Tibial artery (tissue), 4 donors: Measurements from ENCODE around the gene SLC6A6.

ENCODE experiments used
- DNase-seq, 2 donors: peaks; one replicate each; pipeline ENCODE4 v3.0.0-alpha.2; 2019
- H3K27ac ChIP-seq, 2 donors: fragments of 200-600 bp; sonication (generic) in 1 of 2; 1 replicate in 1 of 2; 2 replicates in 1 of 2; pipeline ENCODE4 v1.5.1; 2018 to 2019; ENCODE audit warnings: mild to moderate bottlenecking in 1 of 2
- H3K27me3 ChIP-seq, 2 donors: fragments of 200-600 bp; sonication (generic) in 1 of 2; one replicate each; pipeline versions ENCODE4 v1.5.1 to v1.6.0; 2016 to 2019
- H3K36me3 ChIP-seq, 3 donors: fragments of 200-600 bp; sonication (generic) in 2 of 3; one replicate each; pipeline ENCODE4 v1.5.1; 2016 to 2019; ENCODE audit warnings: mild to moderate bottlenecking in 2 of 3
- H3K4me1 ChIP-seq, 4 donors: fragments of 200-600 bp; sonication (generic) in 2 of 4; 1 replicate in 3 of 4; 2 replicates in 1 of 4; pipeline ENCODE4 v1.5.1; 2016 to 2019
- H3K4me3 ChIP-seq, 2 donors: fragments of 200-600 bp; sonication (generic) in 1 of 2; 1 replicate in 1 of 2; 2 replicates in 1 of 2; pipeline ENCODE4 v1.5.1; 2018 to 2019; ENCODE audit warnings: mild to moderate bottlenecking in 2 of 2
- H3K9me3 ChIP-seq, 3 donors: fragments of 200-600 bp; sonication (generic) in 1 of 3; one replicate each; pipeline ENCODE4 v1.5.1; 2016 to 2019
- CTCF ChIP-seq, 2 experiments: fragments of 200-600 bp in 1 of 2; fragments of 450-650 bp in 1 of 2; IDR thresholded peaks; one replicate each; pipeline ENCODE4 v1.5.1; 2017 to 2019; ENCODE audit warnings: antibody characterized with exemption in 2 of 2, mild to moderate bottlenecking in 1 of 2, moderate library complexity in 1 of 2
- intact Hi-C: fragments of 100-400 bp; cut with DNase I; formaldehyde crosslinking; loops from one replicate; pipeline ENCODE4 v1.15.0; 2023; ENCODE audit warnings: low total_unique reads

SLC6A6 gene

DNA sequence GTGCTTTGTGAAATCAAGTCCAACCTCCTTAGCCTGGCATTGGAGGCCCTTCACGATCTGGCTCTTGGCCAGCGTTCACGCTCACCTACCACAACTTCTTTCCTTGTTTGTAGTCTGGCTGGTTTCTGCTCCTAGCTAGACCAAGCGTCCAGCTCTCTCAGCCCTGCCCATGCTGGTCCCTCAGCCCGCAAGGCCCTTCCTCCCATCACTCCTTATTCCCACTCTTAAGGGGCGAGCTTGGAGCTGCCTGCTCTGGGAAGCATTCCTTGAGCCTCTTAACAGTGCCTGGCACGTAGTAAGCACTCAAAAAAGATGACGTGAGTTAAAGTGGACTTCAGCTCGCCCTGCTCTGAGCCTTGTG is 8.7 kb downstream of the SLC6A6 start:
- intact Hi-C loops: no loop called here
- Histone ChIP-seq H3K4me1 (peaks cover 0 to 32% (median 19%) of the 10 kb centered on the region in 4 donors), H3K27me3 (no peaks in the 10 kb centered on the region), H3K36me3 (peaks cover 0 to 5% (median 0%) of the 10 kb centered on the region in 3 donors), H3K9me3 (no peaks in the 10 kb centered on the region), H3K27ac (no peak overlapping the region), H3K4me3 (no peak overlapping the region)
- no peak for DNase-seq
- no peak for TF ChIP-seq CTCF (IDR thresholded peaks at IDR 0.05)

DNA sequence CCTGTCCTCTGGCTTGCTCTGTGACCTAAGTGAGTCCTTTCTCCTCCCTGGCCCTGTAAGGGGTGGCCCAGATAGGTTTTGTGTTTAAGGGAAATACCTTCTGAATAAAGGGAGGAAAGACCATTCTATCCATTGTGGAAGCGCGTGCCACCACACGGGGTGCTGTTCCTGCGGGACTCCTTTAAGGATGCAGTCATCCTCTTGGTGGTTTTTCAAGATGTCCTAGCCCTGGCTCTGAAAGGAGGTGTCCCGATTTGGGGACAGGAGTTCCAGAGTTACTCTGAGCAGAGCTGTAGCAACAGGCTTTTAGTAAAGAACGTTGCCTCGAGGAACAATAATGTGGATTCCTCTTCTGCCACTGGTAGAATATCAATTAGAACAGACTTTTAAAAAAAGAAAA is 9.6 kb downstream of the SLC6A6 start:
- H3K4me1 ChIP-seq: peaks cover 0 to 29% (median 19%) of the 10 kb centered on the region in 4 donors

DNA sequence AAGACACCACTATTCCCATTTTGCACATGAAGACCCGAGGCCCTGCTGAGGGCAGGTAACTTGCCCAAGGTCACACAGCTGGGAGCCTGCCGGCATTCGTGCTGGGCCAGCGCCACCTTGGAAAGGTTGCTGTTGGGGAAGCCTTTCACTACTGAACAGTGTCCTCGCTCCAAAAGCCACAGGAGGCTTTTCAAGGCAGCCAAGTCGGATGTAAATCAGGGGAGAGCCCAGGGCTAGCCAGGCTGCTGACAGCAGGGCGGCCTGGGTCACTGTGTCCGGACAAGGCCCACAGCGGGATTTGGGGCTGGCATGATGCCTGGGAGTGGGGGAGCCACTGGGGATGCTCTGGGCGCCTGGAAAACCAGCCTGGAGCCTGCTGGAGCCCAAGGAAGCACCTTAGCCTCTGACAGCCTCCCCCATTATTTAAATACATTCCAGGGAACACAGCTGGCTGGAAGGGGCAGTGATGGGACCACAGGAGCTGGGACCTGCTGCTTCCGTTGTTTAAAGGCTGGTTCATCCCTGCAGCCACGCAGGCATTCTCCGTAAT is 10.5 kb downstream of the SLC6A6 start:
- Histone ChIP-seq H3K9me3 (no peaks in the 10 kb centered on the region), H3K4me3 (no peak overlapping the region), H3K4me1 (peaks cover 0 to 29% (median 19%) of the 10 kb centered on the region in 4 donors), H3K27ac (no peak overlapping the region), H3K36me3 (peaks cover 4 to 21% (median 8%) of the 10 kb centered on the region in 3 donors), H3K27me3 (no peaks in the 10 kb centered on the region)
- intact Hi-C loops: no loop called here
- no peak for TF ChIP-seq CTCF (IDR thresholded peaks at IDR 0.05)
- DNase-seq: no peak

More for the DNA sequence above, 9.6 kb downstream of the SLC6A6 start:
- no peaks in the 10 kb centered on the region for H3K9me3 ChIP-seq
- H3K4me3 ChIP-seq: no peak overlapping the region
- peaks cover 1 to 12% (median 8%) of the 10 kb centered on the region in 3 donors for H3K36me3 ChIP-seq
- intact Hi-C loops: no loop called here
- H3K27ac ChIP-seq: no peak overlapping the region
- TF ChIP-seq CTCF (IDR thresholded peaks at IDR 0.05): no peak
- no peaks in the 10 kb centered on the region for H3K27me3 ChIP-seq
- DNase-seq: no peak

- no peak overlapping the region for H3K27ac ChIP-seq
These were observed 11.1 kb downstream of the SLC6A6 start for GRCh38 chr3:14413381-14414071.

GRCh38 chr3:14414846-14415464 is 12.5 kb downstream of the SLC6A6 start:
- TF ChIP-seq CTCF (IDR thresholded peaks at IDR 0.05): no peak
- Histone ChIP-seq H3K4me1 (peaks cover 0 to 29% (median 19%) of the 10 kb centered on the region in 4 donors), H3K27ac (no peak overlapping the region)

More at GRCh38 chr3:14413381-14414071, 11.1 kb downstream of the SLC6A6 start:
- peaks cover 0 to 29% (median 19%) of the 10 kb centered on the region in 4 donors for H3K4me1 ChIP-seq
- no peaks in the 10 kb centered on the region for H3K9me3 ChIP-seq
- H3K4me3 ChIP-seq: no peak overlapping the region
- peaks cover 4 to 28% (median 12%) of the 10 kb centered on the region in 3 donors for H3K36me3 ChIP-seq
- intact Hi-C loops: no loop called here
- DNase-seq: no peak
- no peaks in the 10 kb centered on the region for H3K27me3 ChIP-seq
- no peak for TF ChIP-seq CTCF (IDR thresholded peaks at IDR 0.05)

More at GRCh38 chr3:14414846-14415464, 12.5 kb downstream of the SLC6A6 start:
- no peak overlapping the region for H3K4me3 ChIP-seq
- H3K9me3 ChIP-seq: no peaks in the 10 kb centered on the region
- H3K27me3 ChIP-seq: no peaks in the 10 kb centered on the region
- no peak for DNase-seq
- intact Hi-C loops: no loop called here
- peaks cover 4 to 35% (median 12%) of the 10 kb centered on the region in 3 donors for H3K36me3 ChIP-seq
